ENCODE results near the gene LTO1. TPM values are rescaled to one million over a fixed set of nuclear protein-coding genes. Genes with fewer than 3 reads are reported as not detected.

Gene LTO1
- total and polyA plus RNA-seq, 2 of the 13 experiments (the other 11 are each of a cell fraction or from before 2014, with no cell fraction given): 11.8 to 15.0 TPM

- intact Hi-C loops (cut with micrococcal nuclease; ENCODE audit: unreplicated experiment): loop anchor here (5.0 kb wide), 1 partner anchor 157 kb away; no protein-coding TSS in a partner anchor
- Histone ChIP-seq H3K27ac (ENCODE audit: extremely low read length, insufficient read depth, low read length) (no peak overlapping the region), H3K79me2 (ENCODE audit: insufficient read depth, low read length) (no peaks in the 10 kb centered on the region), H3K27me3 (ENCODE audit: control insufficient read depth in 1 of 2, insufficient read depth in 2 of 2, low read length in 2 of 2) (peaks cover 0 to 5% of the 10 kb centered on the region in 2 experiments; a peak in 2 of 5 replicates), H3K9ac (ENCODE audit: insufficient read depth, low read depth, low read length) (no peak overlapping the region), H3K9me3 (ENCODE audit: low read length) (no peaks in the 10 kb centered on the region), H4K20me1 (ENCODE audit: insufficient read depth, low read length) (no peaks in the 10 kb centered on the region), H3K4me1 (ENCODE audit: insufficient read depth, low read length) (peaks cover 65% of the 10 kb centered on the region), H3K4me3 (replicated peaks in 1 of 3; ENCODE audit: insufficient read depth in 1 of 3, low read depth in 2 of 3, low read length in 3 of 3) (no peak overlapping the region; a peak in 1 of 6 replicates), H3K36me3 (replicated peaks in 1 of 2; ENCODE audit: control insufficient read depth in 1 of 2, insufficient read depth in 2 of 2, low read length in 2 of 2) (no peaks in the 10 kb centered on the region), H3K4me2 (ENCODE audit: low read depth, low read length) (peak overlapping the region; percentile 49), H2AFZ (ENCODE audit: low read length) (no peak overlapping the region)
- ATAC-seq (no peak), FAIRE-seq (no peak), DNase-seq (ENCODE audit: low spot score) (no peak)
- no TSS peak for BruUV-seq (replicated peaks)
- CTCF ChIA-PET (ENCODE audit: low intra/inter-chr PET ratio, low total read pairs): interaction anchor here (1.2 to 3.4 kb wide), 5 partner anchors 23 to 203 kb away, joined by 6 to 20 read pairs (median 10); no protein-coding TSS in a partner anchor
- 18% methylated on average over 8 of the region's 8 CpGs for WGBS (ENCODE audit: low lambda C conversion rate)
- POLR2A ChIA-PET: no interaction called here
- TF ChIP-seq ZKSCAN1 (IDR thresholded peaks at IDR 0.05; ENCODE audit: low read length) (peak; percentile 36; the same call in 1 of the 2 replicates), ZNF160 (CRISPR knock-in tag; IDR thresholded peaks at IDR 0.05) (no peak), ZNF629 (CRISPR knock-in tag; conservative IDR thresholded peaks at IDR 0.05) (peak; percentile 58), ZNF597 (CRISPR knock-in tag; IDR thresholded peaks at IDR 0.05) (no peak), ZNF468 (CRISPR knock-in tag; IDR thresholded peaks at IDR 0.05) (0 out of 2 replicates have a peak, but pooled peaks have one; percentile 9)
- in situ Hi-C loops (cut with HindIII; ENCODE audit: extremely low pct_ligation_motif_present, low pct_unique_long_range_greater_than_20kb): loop anchor here (5.0 kb wide), 2 partner anchors 117 to 202 kb away; no protein-coding TSS in a partner anchor
These were observed 10.2 kb upstream of the LTO1 start for GRCh38 chr11:69685348-69685747.

GRCh38 chr11:69684651-69685050 lies 9.5 kb upstream of the LTO1 start:
- BruUV-seq (replicated peaks): no TSS peak
- Histone ChIP-seq H3K27me3 (ENCODE audit: control insufficient read depth in 1 of 2, insufficient read depth in 2 of 2, low read length in 2 of 2) (peaks cover 0 to 5% of the 10 kb centered on the region in 2 experiments; a peak in 2 of 5 replicates), H4K20me1 (ENCODE audit: insufficient read depth, low read length) (no peaks in the 10 kb centered on the region), H3K36me3 (replicated peaks in 1 of 2; ENCODE audit: control insufficient read depth in 1 of 2, insufficient read depth in 2 of 2, low read length in 2 of 2) (no peaks in the 10 kb centered on the region), H2AFZ (ENCODE audit: low read length) (no peak overlapping the region), H3K27ac (ENCODE audit: extremely low read length, insufficient read depth, low read length) (no peak overlapping the region), H3K9ac (ENCODE audit: insufficient read depth, low read depth, low read length) (no peak overlapping the region), H3K79me2 (ENCODE audit: insufficient read depth, low read length) (no peaks in the 10 kb centered on the region), H3K4me3 (replicated peaks in 1 of 3; ENCODE audit: insufficient read depth in 1 of 3, low read depth in 2 of 3, low read length in 3 of 3) (no peak overlapping the region), H3K4me2 (ENCODE audit: low read depth, low read length) (no peak overlapping the region), H3K4me1 (ENCODE audit: insufficient read depth, low read length) (peaks cover 58% of the 10 kb centered on the region), H3K9me3 (ENCODE audit: low read length) (no peaks in the 10 kb centered on the region)
- CTCF ChIA-PET (ENCODE audit: low intra/inter-chr PET ratio, low total read pairs): interaction anchor here (1.2 to 3.4 kb wide), 7 partner anchors 15 to 582 kb away, joined by 3 to 20 read pairs (median 9); partner anchors contain the start of gene CCND1
- POLR2A ChIA-PET: interaction anchor here (1.5 kb wide), 2 partner anchors 25 to 40 kb away, joined by 3 to 12 read pairs; no protein-coding TSS in a partner anchor
- in situ Hi-C loops (cut with HindIII; ENCODE audit: extremely low pct_ligation_motif_present, low pct_unique_long_range_greater_than_20kb) (loop anchor here (5.0 kb wide), 2 partner anchors 118 to 203 kb away; no protein-coding TSS in a partner anchor), intact Hi-C loops (cut with micrococcal nuclease; ENCODE audit: unreplicated experiment) (loop anchor here (5.0 kb wide), 1 partner anchor 158 kb away; no protein-coding TSS in a partner anchor)
- ATAC-seq: no peak
- 67% methylated on average over 10 of the region's 11 CpGs for WGBS (ENCODE audit: low lambda C conversion rate)
- no peak for FAIRE-seq
- no peak for DNase-seq (ENCODE audit: low spot score)
- TF ChIP-seq PATZ1 (CRISPR knock-in tag; IDR thresholded peaks at IDR 0.05): no peak
- TF ChIP-seq ZFYVE20 (CRISPR knock-in tag; IDR thresholded peaks at IDR 0.05; ENCODE audit: borderline replicate concordance, low read depth): no peak
- no peak for TF ChIP-seq SIN3A (IDR thresholded peaks at IDR 0.05; ENCODE audit: borderline replicate concordance, low read depth, low read length)
- no peak for TF ChIP-seq MTF1 (CRISPR knock-in tag; IDR thresholded peaks at IDR 0.05)
- no peak for TF ChIP-seq HMGXB3 (CRISPR knock-in tag; IDR thresholded peaks at IDR 0.05; ENCODE audit: borderline replicate concordance)

All from HepG2 (cell line).